Measurements from ENCODE around the gene STC2. TPM values are rescaled to one million over a fixed set of nuclear protein-coding genes. Genes with fewer than 3 reads are reported as not detected.

Gene STC2
- polyA plus RNA-seq, 3 donors: not detected

- no peak overlapping the region for H3K27ac ChIP-seq (ENCODE audit: low read depth in 1 of 2, low read length in 2 of 2)
- H3K36me3 Mint-ChIP-seq: no peaks in the 10 kb centered on the region
- 84% methylated on average over 8 of the region's 10 CpGs for WGBS (ENCODE audit: insufficient coverage)
These were observed 10.3 kb upstream of the STC2 start for GRCh38 chr5:173338380-173339015.

DNA sequence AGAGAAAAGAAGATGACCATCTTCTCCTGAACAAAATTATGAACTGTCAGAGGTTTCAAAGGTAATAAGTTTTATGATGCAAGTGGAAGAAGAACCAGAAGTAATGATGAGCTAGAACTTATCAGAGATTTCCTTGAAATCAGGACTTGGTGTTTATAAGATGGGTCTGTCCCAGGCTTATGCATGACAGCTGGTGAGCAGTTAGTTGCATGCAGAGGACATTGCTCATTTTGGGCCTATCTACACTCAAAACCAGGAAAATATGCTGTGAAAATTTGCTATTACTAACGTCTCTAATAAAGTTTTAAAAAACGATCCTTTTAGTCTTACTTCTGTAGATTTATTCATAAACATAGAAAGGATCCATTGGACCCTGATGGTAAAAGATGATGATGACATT lies 6.6 kb upstream of the STC2 start:
- H3K9me3 ChIP-seq (replicated peaks in 1 of 2; ENCODE audit: control insufficient read depth in 1 of 2, insufficient read depth in 1 of 2, low read length in 2 of 2): peaks cover 6% of the 10 kb centered on the region in 2 donors
- H3K4me2 ChIP-seq (replicated peaks; ENCODE audit: extremely low read depth, low read length, poor library complexity, severe bottlenecking): no peak overlapping the region
- H3K4me3 ChIP-seq (replicated peaks in 1 of 3; ENCODE audit: low read depth in 2 of 3, low read length in 3 of 3): no peak overlapping the region
- Mint-ChIP-seq H3K9me3 (peaks cover 0 to 10% (median 7%) of the 10 kb centered on the region in 7 donors), H3K27ac (no peak overlapping the region), H3K27me3 (ENCODE audit: low read depth in 3 of 3) (peaks cover 37 to 51% (median 44%) of the 10 kb centered on the region in 3 donors), H3K36me3 (no peaks in the 10 kb centered on the region), H3K4me1 (peaks cover 3% of the 10 kb centered on the region), H3K4me3 (no peak overlapping the region)
- no peak overlapping the region for H3K27ac ChIP-seq (ENCODE audit: low read depth in 1 of 2, low read length in 2 of 2)
- DNase-seq: no peak
- H4K20me1 ChIP-seq (ENCODE audit: insufficient read depth, low read length): no peaks in the 10 kb centered on the region
- peaks cover 18 to 40% of the 10 kb centered on the region in 2 donors for H3K27me3 ChIP-seq (ENCODE audit: control insufficient read depth in 2 of 2, insufficient read depth in 2 of 2, low read length in 2 of 2)
- H2AFZ ChIP-seq (ENCODE audit: insufficient read depth, low read depth, low read length, poor library complexity, severe bottlenecking): no peak overlapping the region
- H3K36me3 ChIP-seq (replicated peaks in 1 of 2; ENCODE audit: control insufficient read depth in 1 of 2, insufficient read depth in 2 of 2, low read length in 2 of 2): no peaks in the 10 kb centered on the region
- no peaks in the 10 kb centered on the region for H3K4me1 ChIP-seq (ENCODE audit: control insufficient read depth in 1 of 2, insufficient read depth in 2 of 2, low read length in 2 of 2)
- intact Hi-C loops (cut with micrococcal nuclease): no loop called here
- no CpG with 5 or more reads among the region's 2 CpGs for WGBS (ENCODE audit: insufficient coverage)
- H3K79me2 ChIP-seq (ENCODE audit: insufficient read depth, low read length): no peaks in the 10 kb centered on the region
- H3K9ac ChIP-seq (ENCODE audit: insufficient read depth, low read length, poor library complexity, severe bottlenecking): no peak overlapping the region
- TF ChIP-seq CTCF (IDR thresholded peaks at IDR 0.05): no peak

More at GRCh38 chr5:173338380-173339015, 10.3 kb upstream of the STC2 start:
- Histone ChIP-seq H3K4me3 (replicated peaks in 1 of 3; ENCODE audit: low read depth in 2 of 3, low read length in 3 of 3) (no peak overlapping the region), H3K36me3 (replicated peaks in 1 of 2; ENCODE audit: control insufficient read depth in 1 of 2, insufficient read depth in 2 of 2, low read length in 2 of 2) (no peaks in the 10 kb centered on the region), H3K9ac (ENCODE audit: insufficient read depth, low read length, poor library complexity, severe bottlenecking) (no peak overlapping the region), H3K4me2 (replicated peaks; ENCODE audit: extremely low read depth, low read length, poor library complexity, severe bottlenecking) (no peak overlapping the region), H3K4me1 (ENCODE audit: control insufficient read depth in 1 of 2, insufficient read depth in 2 of 2, low read length in 2 of 2) (no peaks in the 10 kb centered on the region), H3K27me3 (ENCODE audit: control insufficient read depth in 2 of 2, insufficient read depth in 2 of 2, low read length in 2 of 2) (peaks cover 0 to 10% of the 10 kb centered on the region in 2 donors), H4K20me1 (ENCODE audit: insufficient read depth, low read length) (no peaks in the 10 kb centered on the region), H3K79me2 (ENCODE audit: insufficient read depth, low read length) (no peaks in the 10 kb centered on the region), H3K9me3 (replicated peaks in 1 of 2; ENCODE audit: control insufficient read depth in 1 of 2, insufficient read depth in 1 of 2, low read length in 2 of 2) (no peaks in the 10 kb centered on the region), H2AFZ (ENCODE audit: insufficient read depth, low read depth, low read length, poor library complexity, severe bottlenecking) (no peak overlapping the region)
- no peak for DNase-seq
- no peak for TF ChIP-seq CTCF (IDR thresholded peaks at IDR 0.05)
- Mint-ChIP-seq H3K4me1 (peaks cover 2% of the 10 kb centered on the region), H3K27me3 (ENCODE audit: low read depth in 3 of 3) (peaks cover 17 to 27% (median 21%) of the 10 kb centered on the region in 3 donors), H3K9me3 (no peaks in the 10 kb centered on the region), H3K27ac (no peak overlapping the region), H3K4me3 (no peak overlapping the region)
- intact Hi-C loops (cut with micrococcal nuclease): no loop called here
